Nucleus accumbens (tissue), 56 donors: ENCODE results near the gene KCNH3.
"Not testable (repeated sequence)": the region's sequence is repeated elsewhere in the genome, so short reads cannot be mapped to it uniquely, and the experiment has no call there.

Experiments
- DNase-seq, 56 donors: peaks; one replicate each; lab custom pipeline; 2025; lab: John Stamatoyannopoulos, UW

KCNH3 gene

GRCh38 chr12:49527361-49528130 is 11.3 kb upstream of the KCNH3 start:
- DNase-seq = no peak

- no peak for DNase-seq
Observed at GRCh38 chr12:49529414-49529813, 9.4 kb upstream of the KCNH3 start.

GRCh38 chr12:49531745-49532144 is 7.1 kb upstream of the KCNH3 start:
- DNase-seq = no peak

- DNase-seq = no peak
Observed at GRCh38 chr12:49533331-49533730, 5.5 kb upstream of the KCNH3 start.

DNA sequence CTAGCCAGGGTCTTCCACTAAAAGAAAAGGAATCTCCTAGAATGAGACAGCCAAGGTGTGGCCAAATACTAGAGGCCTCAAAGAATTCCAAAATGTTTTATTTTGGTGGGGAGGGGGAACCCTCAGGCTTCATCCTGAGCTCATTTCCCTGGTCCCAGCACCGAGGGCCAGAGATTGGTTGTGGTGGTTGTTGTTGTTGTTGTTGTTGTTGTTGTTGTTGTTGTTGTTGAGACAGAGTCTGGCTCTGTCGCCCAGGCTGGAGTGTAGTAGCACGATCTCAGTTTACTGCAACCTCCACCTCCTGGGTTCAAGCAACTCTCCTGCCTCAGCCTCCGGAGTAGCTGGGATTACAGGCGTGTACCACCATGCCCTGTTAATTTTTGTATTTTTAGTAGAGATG is 4.7 kb upstream of the KCNH3 start:
- not testable (repeated sequence) for DNase-seq

GRCh38 chr12:49534731-49535278 is 4.0 kb upstream of the KCNH3 start:
- DNase-seq = peak in 4 of 56 donors; percentile 27 to 45 (median 34)

DNA sequence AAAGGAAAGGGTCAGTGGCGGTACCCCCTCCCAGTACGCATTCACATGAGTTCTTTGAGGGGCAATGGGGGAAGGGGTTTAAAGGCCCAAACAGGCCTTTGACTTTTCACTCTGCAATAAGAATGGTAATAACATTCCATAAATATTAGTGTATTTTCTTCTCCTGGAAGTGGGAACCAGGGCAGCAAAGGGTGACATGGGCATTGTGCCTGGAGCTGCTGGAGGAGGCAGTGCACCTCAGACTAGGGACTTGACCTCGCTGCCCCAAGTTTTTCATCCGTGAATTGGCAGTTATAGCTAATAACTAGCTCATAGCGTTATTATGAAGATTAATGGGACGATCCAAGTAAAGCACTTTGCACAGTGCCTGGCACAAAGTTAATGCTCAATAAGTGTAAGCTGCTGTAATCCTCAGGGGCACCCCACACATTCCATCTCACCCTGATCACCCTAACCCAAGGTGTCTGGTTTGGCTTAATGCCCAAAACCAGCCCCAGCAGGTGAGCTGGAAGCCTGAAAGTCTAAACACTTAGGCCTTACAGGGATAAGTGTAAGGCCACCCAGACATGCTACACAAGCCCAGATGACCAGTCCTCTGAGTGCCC is 2.8 kb upstream of the KCNH3 start:
- DNase-seq = no peak

- no peak for DNase-seq
Observed at GRCh38 chr12:49536526-49537071, 2.2 kb upstream of the KCNH3 start.

GRCh38 chr12:49537231-49537751 is 1.5 kb upstream of the KCNH3 start:
- peak in 2 of 56 donors; percentile 57 to 59 for DNase-seq

- peak in 11 of 56 donors; percentile 26 to 60 (median 42) for DNase-seq
Observed at GRCh38 chr12:49537752-49538509, 899 bp upstream of the KCNH3 start.

DNA sequence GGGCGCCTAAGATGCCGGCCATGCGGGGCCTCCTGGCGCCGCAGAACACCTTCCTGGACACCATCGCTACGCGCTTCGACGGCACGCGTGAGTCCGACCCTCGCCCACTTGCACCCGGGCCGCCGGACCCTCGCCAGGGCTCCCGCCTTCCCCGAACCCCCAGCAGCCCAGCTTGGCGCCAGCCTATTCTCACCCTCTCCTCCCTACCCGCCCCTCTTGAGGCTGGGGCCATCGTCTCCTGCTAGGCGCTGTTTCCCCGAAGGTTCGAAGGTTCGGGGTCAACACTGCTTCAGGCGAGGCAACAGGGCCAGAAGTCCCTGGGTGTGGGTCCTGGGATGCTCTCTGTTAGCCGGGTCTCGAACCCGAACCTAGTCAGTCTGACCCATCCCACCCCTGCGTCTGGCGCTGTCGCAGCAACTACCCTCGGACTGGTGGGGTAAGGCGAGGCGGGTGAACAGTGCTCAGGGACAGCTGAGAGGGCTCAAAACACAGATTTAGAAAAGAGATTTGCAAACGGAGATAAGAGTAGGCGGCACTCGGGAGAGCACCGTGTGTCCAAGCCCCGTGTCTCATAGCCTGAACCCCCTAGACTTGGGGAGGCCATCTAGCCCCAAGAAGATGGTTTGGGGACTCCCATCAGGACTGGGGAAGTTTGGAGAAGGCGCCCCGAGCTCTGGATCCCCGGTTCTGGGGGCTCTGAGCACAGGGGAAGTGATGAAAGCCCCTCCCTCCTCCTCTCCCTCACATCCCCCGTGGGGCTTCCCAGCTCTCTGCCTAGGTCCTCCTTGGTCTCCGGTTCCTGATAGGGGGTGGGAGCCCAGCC is 787 bp downstream of the KCNH3 start:
- DNase-seq = no peak

GRCh38 chr12:49540229-49541139 is 1.7 kb downstream of the KCNH3 start:
- no peak for DNase-seq

GRCh38 chr12:49541140-49541861 is 2.5 kb downstream of the KCNH3 start:
- DNase-seq = no peak

DNA sequence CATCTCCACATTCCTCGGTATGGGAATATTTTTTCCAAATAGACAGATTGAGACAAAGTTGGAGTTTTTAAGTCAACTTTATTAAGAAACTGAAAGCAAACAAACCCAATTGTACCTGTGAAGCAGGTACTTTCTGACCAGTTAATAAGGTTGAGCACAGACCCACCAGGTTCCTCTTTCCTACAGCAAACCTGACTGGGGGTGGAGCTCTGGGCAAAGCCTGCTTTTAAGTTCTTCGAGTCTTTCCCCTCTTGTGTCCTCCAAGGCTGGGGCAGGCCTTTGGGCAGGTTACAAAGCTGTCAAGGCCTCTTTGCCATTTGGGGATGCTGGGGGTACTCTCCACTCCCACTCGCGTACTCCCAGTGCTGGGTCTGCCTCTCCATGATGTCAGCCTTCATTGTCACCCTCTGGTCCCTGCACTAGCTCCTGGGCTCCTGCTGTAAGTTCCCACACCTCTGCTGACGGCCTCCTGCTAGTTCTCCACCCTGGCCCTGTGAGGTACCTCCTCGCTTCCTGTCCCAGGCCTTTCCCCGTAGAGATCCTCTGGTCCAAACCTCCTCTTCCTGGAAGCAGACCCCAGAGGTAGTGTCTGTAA is 3.2 kb downstream of the KCNH3 start:
- no peak for DNase-seq

GRCh38 chr12:49542592-49543160 is 3.8 kb downstream of the KCNH3 start:
- DNase-seq = no peak

GRCh38 chr12:49543221-49543913 is 4.5 kb downstream of the KCNH3 start:
- no peak for DNase-seq
